ENCODE measurements around the gene ZNF280D. TPM values are rescaled to one million over a fixed set of nuclear protein-coding genes. Genes with fewer than 3 reads are reported as not detected.

ZNF280D gene
- total RNA-seq, 2 donors from 2014 or later = 35.1 to 44.2 TPM

DNA sequence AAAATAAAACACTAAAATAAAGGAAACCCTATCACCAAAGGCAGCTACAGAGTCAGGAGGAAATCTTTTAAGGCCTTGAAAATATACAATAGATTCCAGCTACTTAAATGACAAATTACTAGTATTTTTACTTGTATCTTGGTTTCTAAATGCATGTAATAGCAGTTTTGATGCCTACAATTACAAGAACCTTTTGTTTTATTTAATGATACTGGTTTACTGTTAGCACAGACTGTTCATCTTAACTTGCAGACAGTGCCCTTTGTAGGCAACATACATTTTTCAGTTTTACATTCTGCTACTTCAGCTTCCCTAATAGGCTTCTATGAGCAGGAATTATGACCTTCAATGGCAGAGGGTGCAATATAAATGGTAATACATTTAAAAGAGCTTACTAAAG is 54.1 kb downstream of the ZNF280D start:
- DNase-seq (ENCODE audit: low spot score) = no peak
- Histone ChIP-seq H3K27ac (no peak overlapping the region), H3K4me3 (no peak overlapping the region), H3K4me1 (replicated peaks) (no peaks in the 10 kb centered on the region), H3K27me3 (replicated peaks; ENCODE audit: insufficient read depth) (no peaks in the 10 kb centered on the region), H3K9me3 (no peaks in the 10 kb centered on the region), H3K36me3 (no peaks in the 10 kb centered on the region)
- TF ChIP-seq, protein P1, sequence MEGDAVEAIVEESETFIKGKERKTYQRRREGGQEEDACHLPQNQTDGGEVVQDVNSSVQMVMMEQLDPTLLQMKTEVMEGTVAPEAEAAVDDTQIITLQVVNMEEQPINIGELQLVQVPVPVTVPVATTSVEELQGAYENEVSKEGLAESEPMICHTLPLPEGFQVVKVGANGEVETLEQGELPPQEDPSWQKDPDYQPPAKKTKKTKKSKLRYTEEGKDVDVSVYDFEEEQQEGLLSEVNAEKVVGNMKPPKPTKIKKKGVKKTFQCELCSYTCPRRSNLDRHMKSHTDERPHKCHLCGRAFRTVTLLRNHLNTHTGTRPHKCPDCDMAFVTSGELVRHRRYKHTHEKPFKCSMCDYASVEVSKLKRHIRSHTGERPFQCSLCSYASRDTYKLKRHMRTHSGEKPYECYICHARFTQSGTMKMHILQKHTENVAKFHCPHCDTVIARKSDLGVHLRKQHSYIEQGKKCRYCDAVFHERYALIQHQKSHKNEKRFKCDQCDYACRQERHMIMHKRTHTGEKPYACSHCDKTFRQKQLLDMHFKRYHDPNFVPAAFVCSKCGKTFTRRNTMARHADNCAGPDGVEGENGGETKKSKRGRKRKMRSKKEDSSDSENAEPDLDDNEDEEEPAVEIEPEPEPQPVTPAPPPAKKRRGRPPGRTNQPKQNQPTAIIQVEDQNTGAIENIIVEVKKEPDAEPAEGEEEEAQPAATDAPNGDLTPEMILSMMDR (IDR thresholded peaks at IDR 0.05) = no peak
- TF ChIP-seq POLR2A (IDR thresholded peaks at IDR 0.05) = no peak
- intact Hi-C loops (cut with DNase I) = no loop called here

DNA sequence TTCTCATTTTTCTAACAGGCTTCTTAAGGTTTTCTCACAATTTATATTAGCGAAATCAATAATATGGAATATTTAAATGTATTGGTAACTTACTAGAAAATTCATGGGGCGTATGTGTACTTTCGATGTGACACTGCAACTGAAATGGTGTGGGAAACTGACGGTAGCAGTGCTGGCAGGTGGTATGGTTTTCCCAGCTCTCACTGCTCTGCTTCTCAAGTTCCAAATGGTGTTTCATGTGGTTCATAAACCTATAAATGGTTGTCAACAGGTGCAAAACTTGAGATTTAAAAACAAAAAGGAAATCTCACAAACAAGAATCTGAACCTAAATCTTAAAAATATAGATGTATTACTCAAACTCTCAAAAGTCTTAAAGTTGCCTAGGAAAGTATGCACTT is 54.7 kb downstream of the ZNF280D start:
- Histone ChIP-seq H3K9me3 (no peaks in the 10 kb centered on the region), H3K36me3 (no peaks in the 10 kb centered on the region), H3K4me3 (no peak overlapping the region), H3K27me3 (replicated peaks; ENCODE audit: insufficient read depth) (no peaks in the 10 kb centered on the region), H3K27ac (no peak overlapping the region), H3K4me1 (replicated peaks) (no peaks in the 10 kb centered on the region)
- 94% methylated on average over 4 of the region's 4 CpGs for WGBS
- intact Hi-C loops (cut with DNase I) = no loop called here
- TF ChIP-seq POLR2A (IDR thresholded peaks at IDR 0.05) (no peak), POLR2AphosphoS5 (IDR thresholded peaks at IDR 0.05) (no peak)
- TF ChIP-seq, protein P1 (IDR thresholded peaks at IDR 0.05) = no peak
- no peak for DNase-seq (ENCODE audit: low spot score)

DNA sequence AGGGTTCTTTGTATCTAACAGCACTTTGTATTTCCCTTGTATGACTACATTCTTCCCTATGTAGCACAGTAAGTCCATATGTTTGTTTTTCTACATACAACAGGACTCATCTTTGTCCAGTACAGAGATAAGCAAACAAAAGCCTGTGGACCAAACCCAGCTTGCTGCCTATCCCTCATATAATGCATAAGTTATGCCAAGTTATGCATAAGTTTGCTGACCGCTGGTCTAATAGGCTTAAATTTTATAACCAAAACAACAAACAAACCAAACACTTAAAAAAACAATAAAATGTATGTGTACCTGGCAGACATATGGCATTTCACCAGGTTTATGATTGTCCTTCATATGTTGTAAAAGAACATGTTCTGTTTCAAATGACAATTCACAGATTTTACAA is 56.0 kb downstream of the ZNF280D start:
- Histone ChIP-seq H3K27ac (no peak overlapping the region), H3K36me3 (no peaks in the 10 kb centered on the region), H3K4me1 (replicated peaks) (no peaks in the 10 kb centered on the region), H3K4me3 (no peak overlapping the region), H3K9me3 (no peaks in the 10 kb centered on the region), H3K27me3 (replicated peaks; ENCODE audit: insufficient read depth) (no peaks in the 10 kb centered on the region)
- no peak for DNase-seq (ENCODE audit: low spot score)
- intact Hi-C loops (cut with DNase I) = no loop called here
- WGBS = 82% methylated on average over 1 of the region's 1 CpG
- TF ChIP-seq POLR2A (IDR thresholded peaks at IDR 0.05) (no peak), POLR2AphosphoS5 (IDR thresholded peaks at IDR 0.05) (no peak)
- TF ChIP-seq, protein P1 (IDR thresholded peaks at IDR 0.05) = no peak

DNA sequence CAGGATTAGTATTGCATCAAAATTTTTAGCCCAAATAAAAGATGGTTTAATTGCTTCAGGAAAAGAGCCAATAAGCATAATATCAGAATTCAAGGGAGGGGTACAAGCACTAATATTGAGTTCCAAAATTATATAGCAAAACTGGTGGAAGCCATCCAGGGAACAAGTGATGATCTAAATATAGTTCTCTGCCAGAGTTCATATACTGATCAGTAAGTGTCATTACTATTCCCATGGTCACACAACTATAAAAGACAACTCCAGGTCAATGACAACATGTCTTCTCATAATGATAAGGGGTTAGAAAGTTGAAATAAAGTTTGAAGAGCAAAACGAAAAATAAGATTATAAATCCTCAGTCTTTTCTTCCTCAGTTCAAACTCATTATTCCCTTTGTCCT is 57.4 kb downstream of the ZNF280D start:
- H3K4me1 ChIP-seq (replicated peaks) = no peaks in the 10 kb centered on the region
- TF ChIP-seq, protein P1 (IDR thresholded peaks at IDR 0.05) = no peak
- TF ChIP-seq POLR2AphosphoS5 (IDR thresholded peaks at IDR 0.05) (no peak), POLR2A (IDR thresholded peaks at IDR 0.05) (no peak)
- H3K4me3 ChIP-seq = no peak overlapping the region
- 79% methylated on average over 1 of the region's 1 CpG for WGBS
- no peak for DNase-seq (ENCODE audit: low spot score)
- H3K36me3 ChIP-seq = no peaks in the 10 kb centered on the region
- intact Hi-C loops (cut with DNase I) = no loop called here
- no peaks in the 10 kb centered on the region for H3K9me3 ChIP-seq
- no peak overlapping the region for H3K27ac ChIP-seq
- H3K27me3 ChIP-seq (replicated peaks; ENCODE audit: insufficient read depth) = no peaks in the 10 kb centered on the region

- Histone ChIP-seq H3K4me3 (no peak overlapping the region), H3K9me3 (no peaks in the 10 kb centered on the region), H3K36me3 (no peaks in the 10 kb centered on the region), H3K4me1 (replicated peaks) (no peaks in the 10 kb centered on the region), H3K27ac (no peak overlapping the region), H3K27me3 (replicated peaks; ENCODE audit: insufficient read depth) (no peaks in the 10 kb centered on the region)
- intact Hi-C loops (cut with DNase I) = no loop called here
- no peak for TF ChIP-seq POLR2AphosphoS5 (IDR thresholded peaks at IDR 0.05)
- TF ChIP-seq, protein P1 (IDR thresholded peaks at IDR 0.05) = no peak
- TF ChIP-seq POLR2A (IDR thresholded peaks at IDR 0.05) = no peak
- DNase-seq (ENCODE audit: low spot score) = no peak
Measured at GRCh38 chr15:56674857-56675256, 58.5 kb downstream of the ZNF280D start.
